GM18868 (cell line): ENCODE results near the gene CLEC14A.

Experiments
- ATAC-seq: cut with Tn5 transposase; IDR thresholded peaks from one replicate; pipeline ENCODE4 v1.9.1; 2021; ENCODE audit warnings: mild to moderate bottlenecking, moderate library complexity; ENCODE audit not compliant: unreplicated experiment

Gene CLEC14A

DNA sequence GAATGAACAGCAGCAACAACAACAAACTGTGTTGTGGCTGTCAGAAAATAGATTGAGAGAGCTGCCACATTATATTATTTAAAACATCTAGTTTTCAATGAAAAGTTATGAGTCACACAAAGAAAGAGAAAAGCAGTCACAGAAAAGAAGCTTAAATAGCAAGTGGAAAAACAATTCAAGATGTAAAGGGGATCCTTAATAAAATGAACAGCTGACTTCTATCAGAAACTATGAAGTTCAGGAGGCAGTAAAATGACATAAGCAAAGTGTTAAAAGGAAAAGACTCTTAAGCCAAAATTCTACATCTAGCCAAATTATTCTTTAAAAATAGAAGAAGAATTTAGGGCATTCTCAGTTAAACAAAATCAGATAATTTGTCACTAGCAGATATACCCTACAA lies 5.6 kb downstream of the CLEC14A start:
- ATAC-seq, result no peak

DNA sequence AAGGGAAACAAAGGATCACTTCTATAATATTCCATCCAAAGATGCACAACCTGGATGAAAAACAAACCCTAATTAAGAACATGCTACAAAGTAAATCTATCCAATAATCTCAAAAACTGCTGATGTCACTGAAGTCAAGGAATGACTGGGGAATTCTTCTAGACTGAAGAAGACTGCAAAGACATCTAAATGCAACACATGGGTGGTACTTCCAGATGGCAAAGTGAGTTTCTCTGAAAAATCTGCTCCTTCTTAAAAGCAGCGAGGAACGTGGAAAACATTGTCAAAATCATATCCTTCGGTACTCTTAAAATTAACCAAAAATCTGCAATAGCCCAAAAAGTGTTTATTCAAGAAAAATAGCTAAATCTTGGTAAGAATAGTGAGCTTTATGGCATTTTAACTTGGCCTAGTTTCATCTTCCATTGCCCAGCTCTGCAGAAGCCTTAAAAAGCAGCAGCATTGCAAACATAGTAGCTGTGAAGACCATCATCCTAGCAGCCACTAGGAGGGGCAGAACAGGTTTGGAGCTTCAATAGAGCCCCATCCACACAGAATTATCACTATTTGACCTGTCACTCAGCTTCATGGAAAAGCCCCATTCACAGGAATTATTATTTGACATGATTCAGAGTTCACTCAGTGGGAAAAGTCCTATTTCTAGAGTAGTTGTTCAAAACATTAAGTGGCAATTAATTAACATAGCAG lies 7.4 kb downstream of the CLEC14A start:
- ATAC-seq, result no peak

DNA sequence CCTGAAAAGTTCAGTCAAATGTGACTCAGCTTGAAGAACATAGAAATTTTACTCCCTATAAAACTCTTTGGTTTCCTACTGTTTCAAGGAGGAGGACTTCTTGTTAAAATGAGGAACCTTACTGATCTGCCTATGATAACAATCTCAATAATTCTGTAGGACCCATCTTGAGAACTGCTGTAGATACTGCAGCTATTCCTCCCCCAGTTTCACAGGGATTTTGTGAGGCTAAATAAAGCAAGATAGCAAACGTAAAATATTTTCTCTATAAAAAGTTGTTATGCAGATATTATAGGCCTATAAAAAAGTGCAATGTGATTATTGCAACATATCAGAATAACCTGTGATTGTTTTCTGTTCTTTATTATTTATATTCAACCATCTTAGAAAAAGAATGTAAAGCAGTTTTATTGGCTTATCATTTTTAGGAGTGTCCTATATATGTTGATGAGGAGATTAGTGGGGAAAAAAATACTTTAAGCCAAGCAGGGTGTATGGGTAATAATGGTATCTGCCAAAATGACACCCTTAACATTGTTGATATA lies 12.1 kb downstream of the CLEC14A start:
- no peak for ATAC-seq

DNA sequence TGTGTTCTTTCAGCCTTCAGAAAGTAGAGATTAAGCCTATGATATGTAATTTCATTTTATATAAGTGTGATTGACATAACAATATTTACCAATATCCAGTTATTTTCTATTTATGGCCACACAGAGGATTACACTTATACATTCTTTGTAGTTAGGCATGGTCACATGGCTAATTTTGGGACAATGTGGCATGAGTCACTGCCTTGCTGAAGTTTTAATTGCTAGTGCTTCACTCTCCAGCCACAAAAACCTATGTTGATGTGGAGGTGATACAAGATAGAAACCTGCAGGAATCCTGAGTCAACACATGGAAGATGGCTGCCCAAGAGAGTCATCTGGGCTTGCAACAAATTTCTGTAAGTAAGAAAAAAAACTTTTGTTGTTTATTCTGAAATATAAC lies 17.0 kb downstream of the CLEC14A start:
- no peak for ATAC-seq

DNA sequence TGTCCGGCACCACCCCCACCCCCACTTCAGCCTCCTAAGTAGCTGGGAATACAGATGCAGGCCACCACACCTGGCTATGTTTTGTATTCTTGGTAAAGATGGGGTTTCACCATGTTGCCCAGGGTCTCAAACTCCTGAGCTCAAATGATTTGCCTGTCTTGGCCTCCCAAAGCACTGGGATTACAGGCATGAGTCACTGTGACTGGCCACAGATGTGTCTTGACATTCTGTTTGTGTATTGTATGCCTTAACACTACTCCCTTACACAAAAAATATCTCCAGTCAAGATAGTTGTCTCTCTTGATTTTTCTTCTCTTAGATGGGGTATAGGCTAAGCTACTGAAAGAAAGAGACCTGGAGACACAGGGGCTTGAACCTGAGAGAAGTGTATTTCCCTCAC lies 17.6 kb downstream of the CLEC14A start:
- no peak for ATAC-seq

DNA sequence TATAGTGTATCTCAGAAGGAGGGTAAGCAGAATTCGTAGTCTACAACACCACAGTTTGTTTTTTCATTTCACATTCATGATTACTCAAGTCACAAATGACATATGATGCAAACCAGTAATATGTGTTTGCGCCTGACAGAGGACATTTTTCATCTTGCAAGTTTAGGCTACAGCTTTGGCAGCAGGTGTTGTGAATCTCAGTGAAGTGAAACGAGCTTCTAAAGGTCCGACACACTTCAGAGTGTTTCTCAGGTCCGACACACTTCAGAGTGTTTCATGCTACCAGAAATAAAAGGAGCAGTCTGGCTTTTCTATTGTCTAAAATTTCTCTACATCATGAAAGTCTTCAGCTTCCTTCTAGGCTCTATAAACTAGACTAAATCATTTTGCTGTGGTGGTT lies 22.7 kb downstream of the CLEC14A start:
- ATAC-seq, result no peak

DNA sequence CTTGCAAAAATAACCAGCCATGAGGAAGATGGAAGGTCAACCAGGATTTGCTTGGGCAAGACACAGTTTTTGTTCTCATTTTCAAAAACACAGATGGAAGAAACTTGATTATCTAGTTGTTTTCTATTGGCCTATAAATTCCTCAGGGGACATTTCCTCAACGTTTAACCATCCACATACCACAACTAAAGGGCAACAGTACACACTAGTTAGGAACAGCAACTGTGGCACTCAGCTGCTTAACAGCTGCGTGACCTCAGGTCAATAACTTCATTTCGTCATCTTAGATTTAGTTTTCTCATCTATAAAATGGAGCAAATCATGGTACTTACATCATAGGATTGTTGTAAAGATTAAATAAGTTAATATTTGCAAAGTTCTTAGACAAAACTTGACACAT lies 29.5 kb downstream of the CLEC14A start:
- no peak for ATAC-seq

DNA sequence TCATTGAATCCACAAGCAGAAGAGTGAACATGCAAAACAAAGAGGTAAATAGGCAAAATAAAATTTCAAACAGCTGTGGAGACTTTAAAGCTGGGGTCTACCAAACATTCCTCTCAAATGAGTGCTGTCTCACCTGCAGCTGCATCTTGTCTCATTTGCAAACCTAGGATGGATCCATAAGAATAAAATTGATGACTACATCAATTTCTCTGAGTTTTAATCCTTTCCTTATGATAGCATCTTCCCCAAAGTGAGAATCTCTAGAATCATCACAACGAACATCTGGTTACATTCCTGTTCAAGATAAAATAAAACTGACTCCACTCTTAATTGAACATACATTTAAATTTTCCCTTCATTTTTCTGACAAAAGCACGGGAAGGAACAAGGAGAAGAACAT lies 29.9 kb downstream of the CLEC14A start:
- ATAC-seq, result no peak

DNA sequence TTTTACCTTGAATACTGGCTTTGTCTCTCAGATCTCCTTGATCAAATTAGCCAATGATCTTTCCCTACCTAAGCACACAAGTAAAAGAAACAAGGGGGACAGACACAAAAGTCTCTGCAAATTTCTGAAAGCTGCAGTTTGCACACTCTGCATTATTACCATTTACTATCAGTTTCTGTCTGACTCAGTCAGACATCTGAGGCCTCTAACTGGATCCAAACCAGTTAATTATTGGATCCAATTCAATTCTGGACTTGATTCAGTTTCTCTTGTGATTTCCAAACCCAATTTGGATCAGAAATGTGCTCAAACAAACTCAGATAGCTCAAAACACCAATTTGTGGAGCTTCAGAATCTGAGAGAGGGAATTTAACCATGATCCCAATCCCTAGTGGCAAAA lies 31.6 kb downstream of the CLEC14A start:
- ATAC-seq, result no peak

DNA sequence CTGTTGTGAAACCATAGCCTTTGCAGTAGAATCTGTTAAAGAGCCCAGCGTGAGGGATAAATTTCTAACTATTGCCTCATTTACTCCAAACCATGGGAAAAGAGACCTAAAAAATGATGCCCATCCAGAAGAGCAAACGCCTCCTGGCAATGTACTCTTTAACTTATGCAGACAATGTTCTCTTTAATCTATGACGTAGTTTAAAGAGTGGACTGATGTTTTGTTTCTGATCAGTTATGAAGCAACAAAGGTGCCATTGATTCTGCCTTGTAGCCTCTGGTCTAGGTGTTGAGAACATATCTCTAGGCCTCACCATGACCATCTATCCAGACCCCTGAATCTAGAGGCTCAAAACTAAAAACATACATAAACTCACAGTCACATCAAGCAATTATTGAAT lies 34.8 kb downstream of the CLEC14A start:
- no peak for ATAC-seq

DNA sequence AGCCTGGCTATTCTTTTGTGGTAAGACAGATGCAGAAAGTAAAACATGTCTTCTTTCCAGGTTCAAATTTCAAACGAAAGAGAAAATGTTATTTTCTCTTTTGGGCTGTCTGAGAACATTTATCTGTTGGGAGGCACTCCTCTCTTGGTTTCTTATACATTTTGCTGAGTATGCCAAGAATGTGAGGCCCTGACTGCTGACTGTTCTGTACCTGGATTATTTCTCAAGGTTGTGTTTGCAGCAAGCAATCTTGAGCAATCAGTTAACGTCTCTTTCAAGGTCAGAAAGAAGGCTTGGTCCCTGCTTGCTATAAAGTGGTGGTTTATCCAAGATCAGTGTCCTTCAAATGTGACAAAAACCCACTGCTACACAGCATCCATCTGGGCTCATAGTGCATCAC lies 38.3 kb downstream of the CLEC14A start:
- ATAC-seq, result no peak

DNA sequence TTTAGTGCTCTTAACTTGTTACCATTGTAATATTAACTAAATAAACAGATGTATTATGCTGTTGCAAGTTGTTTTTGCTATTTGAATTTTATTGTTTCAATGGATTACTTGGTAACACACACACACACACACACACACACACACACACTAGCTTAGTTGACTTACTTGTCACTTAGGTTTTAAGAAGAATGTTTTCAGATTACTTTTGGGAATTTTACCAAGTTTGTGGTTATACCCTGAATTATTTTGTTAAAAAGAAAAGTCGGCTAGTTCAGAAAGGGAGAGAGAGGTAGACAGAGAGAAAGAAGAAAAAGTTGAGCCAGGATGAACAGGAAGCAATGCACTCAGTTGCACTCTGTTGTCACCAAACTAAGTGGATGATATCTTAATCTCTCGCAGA lies 42.9 kb downstream of the CLEC14A start:
- no peak for ATAC-seq

DNA sequence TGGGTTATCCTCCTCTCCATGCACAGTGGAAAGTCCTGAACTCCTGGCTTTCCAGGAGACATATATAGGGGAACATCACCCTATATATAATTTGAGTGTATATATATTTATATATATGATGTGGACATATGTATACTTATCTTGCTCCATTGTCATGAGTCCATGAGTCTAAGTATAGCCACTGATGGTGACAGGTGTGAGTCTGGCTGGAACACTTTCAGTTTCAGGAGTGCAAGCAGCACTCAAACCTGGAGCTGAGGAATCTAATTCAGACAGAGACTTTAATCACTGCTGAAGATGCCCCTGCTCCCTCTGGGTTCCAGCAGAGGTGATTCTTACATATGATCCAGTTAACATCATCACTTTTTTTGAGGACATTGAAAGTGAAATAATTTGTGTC lies 43.8 kb downstream of the CLEC14A start:
- no peak for ATAC-seq

DNA sequence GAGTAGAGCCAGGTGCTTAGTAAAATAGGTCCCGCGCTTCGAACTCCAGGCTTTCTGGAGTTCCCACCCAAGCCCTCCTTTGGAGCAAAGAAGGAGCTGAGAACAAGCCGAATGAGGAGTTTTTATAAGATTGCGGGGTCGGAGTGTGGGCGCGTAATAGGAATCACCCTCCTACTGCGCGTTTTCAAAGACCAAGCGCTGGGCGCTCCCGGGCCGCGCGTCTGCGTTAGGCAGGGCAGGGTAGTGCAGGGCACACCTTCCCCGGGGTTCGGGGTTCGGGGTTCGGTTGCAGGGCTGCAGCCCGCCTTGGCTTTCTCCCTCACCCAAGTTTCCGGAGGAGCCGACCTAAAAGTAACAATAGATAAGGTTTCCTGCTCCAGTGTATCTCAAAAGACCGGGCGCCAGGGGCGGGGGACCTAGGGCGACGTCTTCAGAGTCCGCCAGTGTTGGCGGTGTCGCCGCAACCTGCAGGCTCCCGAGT lies 44.6 kb downstream of the CLEC14A start:
- ATAC-seq, result no peak

DNA sequence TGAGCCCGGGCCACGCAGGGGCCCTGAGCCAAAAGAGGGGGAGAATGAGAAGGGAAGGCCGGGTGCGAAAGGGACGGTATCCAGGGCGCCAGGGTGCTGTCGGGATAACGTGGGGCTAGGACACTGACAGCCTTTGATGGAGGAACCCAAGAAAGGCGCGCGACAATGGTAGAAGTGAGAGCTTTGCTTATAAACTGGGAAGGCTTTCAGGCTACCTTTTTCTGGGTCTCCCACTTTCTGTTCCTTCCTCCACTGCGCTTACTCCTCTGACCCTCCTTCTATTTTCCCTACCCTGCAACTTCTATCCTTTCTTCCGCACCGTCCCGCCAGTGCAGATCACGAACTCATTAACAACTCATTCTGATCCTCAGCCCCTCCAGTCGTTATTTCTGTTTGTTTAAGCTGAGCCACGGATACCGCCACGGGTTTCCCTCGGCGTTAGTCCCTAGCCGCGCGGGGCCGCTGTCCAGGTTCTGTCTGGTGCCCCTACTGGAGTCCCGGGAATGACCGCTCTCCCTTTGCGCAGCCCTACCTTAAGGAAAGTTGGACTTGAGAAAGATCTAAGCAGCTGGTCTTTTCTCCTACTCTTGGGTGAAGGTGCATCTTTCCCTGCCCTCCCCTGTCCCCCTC lies 45.2 kb downstream of the CLEC14A start:
- ATAC-seq, result no peak

DNA sequence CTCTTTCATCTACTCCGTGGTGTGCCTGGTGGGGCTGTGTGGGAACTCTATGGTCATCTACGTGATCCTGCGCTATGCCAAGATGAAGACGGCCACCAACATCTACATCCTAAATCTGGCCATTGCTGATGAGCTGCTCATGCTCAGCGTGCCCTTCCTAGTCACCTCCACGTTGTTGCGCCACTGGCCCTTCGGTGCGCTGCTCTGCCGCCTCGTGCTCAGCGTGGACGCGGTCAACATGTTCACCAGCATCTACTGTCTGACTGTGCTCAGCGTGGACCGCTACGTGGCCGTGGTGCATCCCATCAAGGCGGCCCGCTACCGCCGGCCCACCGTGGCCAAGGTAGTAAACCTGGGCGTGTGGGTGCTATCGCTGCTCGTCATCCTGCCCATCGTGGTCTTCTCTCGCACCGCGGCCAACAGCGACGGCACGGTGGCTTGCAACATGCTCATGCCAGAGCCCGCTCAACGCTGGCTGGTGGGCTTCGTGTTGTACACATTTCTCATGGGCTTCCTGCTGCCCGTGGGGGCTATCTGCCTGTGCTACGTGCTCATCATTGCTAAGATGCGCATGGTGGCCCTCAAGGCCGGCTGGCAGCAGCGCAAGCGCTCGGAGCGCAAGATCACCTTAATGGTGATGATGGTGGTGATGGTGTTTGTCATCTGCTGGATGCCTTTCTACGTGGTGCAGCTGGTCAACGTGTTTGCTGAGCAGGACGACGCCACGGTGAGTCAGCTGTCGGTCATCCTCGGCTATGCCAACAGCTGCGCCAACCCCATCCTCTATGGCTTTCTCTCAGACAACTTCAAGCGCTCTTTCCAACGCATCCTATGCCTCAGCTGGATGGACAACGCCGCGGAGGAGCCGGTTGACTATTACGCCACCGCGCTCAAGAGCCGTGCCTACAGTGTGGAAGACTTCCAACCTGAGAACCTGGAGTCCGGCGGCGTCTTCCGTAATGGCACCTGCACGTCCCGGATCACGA lies 46.0 kb downstream of the CLEC14A start:
- ATAC-seq, result no peak

DNA sequence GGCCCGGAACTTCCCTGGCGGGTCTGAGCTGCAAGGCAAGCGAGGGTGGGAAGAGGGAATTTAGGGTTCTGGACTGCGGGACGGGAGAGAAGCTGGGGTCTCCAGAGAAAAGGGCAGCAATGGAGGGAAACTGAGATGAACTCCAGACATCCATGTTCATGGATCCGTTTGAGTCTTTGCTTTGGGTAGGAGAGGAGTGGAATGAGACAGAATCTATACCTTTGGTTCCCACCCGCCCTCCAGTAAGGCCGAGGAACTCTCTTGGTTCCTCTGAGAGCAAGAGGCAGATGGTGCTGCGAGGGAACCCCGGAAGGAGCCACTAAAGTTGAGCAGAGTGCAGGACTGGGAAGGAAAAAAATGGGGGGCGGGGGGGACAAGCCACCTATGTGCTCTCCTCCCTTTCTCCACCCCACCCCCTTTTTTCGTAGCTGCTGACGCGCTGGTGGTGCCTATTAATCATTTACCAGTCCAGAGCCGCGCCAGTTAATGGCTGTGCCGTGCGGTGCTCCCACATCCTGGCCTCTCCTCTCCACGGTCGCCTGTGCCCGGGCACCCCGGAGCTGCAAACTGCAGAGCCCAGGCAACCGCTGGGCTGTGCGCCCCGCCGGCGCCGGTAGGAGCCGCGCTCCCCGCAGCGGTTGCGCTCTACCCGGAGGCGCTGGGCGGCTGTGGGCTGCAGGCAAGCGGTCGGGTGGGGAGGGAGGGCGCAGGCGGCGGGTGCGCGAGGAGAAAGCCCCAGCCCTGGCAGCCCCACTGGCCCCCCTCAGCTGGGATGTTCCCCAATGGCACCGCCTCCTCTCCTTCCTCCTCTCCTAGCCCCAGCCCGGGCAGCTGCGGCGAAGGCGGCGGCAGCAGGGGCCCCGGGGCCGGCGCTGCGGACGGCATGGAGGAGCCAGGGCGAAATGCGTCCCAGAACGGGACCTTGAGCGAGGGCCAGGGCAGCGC lies 47.0 kb downstream of the CLEC14A start:
- no peak for ATAC-seq

DNA sequence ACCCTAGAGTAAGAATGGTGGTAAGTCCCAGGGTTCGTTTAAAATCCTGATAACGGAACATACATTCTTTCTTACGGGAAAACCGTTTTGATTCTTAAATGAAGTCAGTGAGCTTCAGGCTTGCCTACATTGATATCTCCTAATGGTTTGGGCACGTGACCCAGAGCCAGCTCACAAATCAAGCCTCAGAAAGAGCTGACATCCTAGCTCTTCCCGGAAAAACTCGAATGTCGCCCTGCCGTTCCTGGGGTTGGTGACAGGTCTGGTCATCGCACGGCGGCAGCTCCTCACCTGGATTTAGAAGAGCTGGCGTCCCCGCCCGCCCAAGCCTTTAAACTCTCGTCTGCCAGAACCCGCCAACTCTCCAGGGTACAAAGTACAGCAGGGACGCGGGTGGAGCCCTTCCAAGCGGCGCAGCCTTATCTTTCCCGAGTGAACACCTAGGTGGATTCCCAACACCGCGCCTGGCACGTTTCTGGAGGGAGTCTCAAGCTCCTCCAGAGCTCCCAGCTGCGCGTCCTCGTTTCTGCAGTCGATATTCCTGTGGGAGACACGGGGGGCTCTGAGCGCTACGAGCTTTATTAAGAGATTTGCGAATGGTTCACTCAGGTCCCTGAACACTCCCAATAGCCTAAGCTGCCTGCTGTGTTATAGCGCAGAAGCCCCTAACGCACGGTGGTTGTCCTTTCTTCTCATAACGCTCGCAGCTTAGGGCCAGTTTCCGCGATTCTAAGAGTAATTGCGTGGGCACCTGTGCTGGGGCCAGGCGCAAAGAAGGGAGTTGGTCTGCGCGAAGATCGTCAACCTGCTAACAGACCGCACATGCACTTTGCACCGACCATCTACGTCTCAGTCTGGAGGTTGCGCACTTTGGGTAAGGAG lies 47.9 kb downstream of the CLEC14A start, which contains the start of gene SSTR1:
SSTR1 (plus strand) TSS at position 169 of the 882 bp plus-strand sequence. CDS start 1,486 bp downstream, outside the sequence.
- ATAC-seq, result no peak

DNA sequence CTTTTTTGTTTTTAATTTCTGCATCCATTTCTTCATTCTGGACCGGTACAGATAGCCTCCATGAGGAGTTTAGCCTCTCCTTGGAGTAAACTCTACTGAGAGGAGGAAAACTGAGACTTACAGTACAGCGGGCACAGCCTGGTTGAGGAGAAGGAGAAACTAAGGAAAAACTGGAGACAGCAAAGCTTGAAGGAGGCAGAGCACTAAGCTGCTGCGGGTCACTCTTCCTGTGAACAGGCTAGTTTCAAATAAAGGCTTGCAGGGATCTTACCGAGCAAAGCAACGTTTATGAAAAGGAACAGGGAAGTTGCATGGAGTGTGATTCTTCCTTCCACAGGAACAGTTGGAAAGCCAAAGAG lies 48.5 kb downstream of the CLEC14A start:
- ATAC-seq, result no peak
